OCI-LY3 (cell line): ENCODE results near the gene AUTS2.

ENCODE experiments used
- H2AFZ ChIP-seq: fragments of 200-600, 300-600 bp; shearing (Covaris generic); 2 replicates; pipeline ENCODE4 v1.6.0; 2014; ENCODE audit warnings: antibody characterized with exemption, low read depth, low read length
- H3K27ac ChIP-seq: fragments of 200-600, 300-600 bp; sonication (generic); 2 replicates; pipeline ENCODE4 v1.5.1; 2014; ENCODE audit warnings: mild to moderate bottlenecking, low read length, moderate library complexity, mixed read lengths
- H3K27me3 ChIP-seq: fragments of 200-600, 300-600 bp; sonication (generic); 2 replicates; pipeline ENCODE4 v1.6.1; 2014; ENCODE audit warnings: low read depth, low read length, mixed read lengths
- H3K36me3 ChIP-seq: fragments of 200-600, 300-600 bp; sonication (generic); replicated peaks from 2 replicates; pipeline ENCODE3; 2014; ENCODE audit warnings: low read depth, low read length, mixed read lengths
- H3K4me1 ChIP-seq: fragments of 300-600, 200-600 bp; sonication (generic); 2 replicates; pipeline ENCODE4 v1.6.1; 2014; ENCODE audit warnings: low read length, mixed read lengths
- H3K4me2 ChIP-seq: fragments of 200-600, 300-600 bp; sonication (generic); 2 replicates; pipeline ENCODE4 v1.6.1; 2014; ENCODE audit warnings: low read length, mixed read lengths
- H3K4me3 ChIP-seq: fragments of 300-600, 200-600 bp; sonication (generic); 2 replicates; pipeline ENCODE4 v1.5.1; 2014; ENCODE audit warnings: antibody characterized with exemption, mild to moderate bottlenecking, low read length, moderate library complexity
- H3K79me2 ChIP-seq: fragments of 300-600, 200-600 bp; shearing (Covaris generic); 2 replicates; pipeline ENCODE4 v1.6.1; 2014; ENCODE audit warnings: mild to moderate bottlenecking, low read length, mixed read lengths
- H3K9ac ChIP-seq: fragments of 300-600, 200-600 bp; shearing (Covaris generic); 2 replicates; pipeline ENCODE4 v1.6.0; 2014; ENCODE audit warnings: mild to moderate bottlenecking, low read length, moderate library complexity
- H3K9me3 ChIP-seq: fragments of 200-600, 300-600 bp; shearing (Covaris generic); 2 replicates; pipeline ENCODE4 v1.6.1; 2014; ENCODE audit warnings: low read length, mixed read lengths; ENCODE audit not compliant: insufficient read depth
- H4K20me1 ChIP-seq: fragments of 200-600, 300-600 bp; sonication (generic); 2 replicates; pipeline ENCODE4 v1.6.1; 2016; ENCODE audit warnings: low read length, mixed read lengths; ENCODE audit not compliant: insufficient read depth
- EZH2phosphoT487 ChIP-seq: fragments of 200-600 bp; shearing (Covaris generic); IDR thresholded peaks from 2 replicates; pipeline ENCODE4 v1.6.1; 2018; ENCODE audit warnings: antibody characterized with exemption, mixed run types, low read depth
- TF ChIP-seq, protein P1 (sequence below): fragments of 200-600, 300-600 bp; sonication (generic); IDR thresholded peaks from 2 replicates; pipeline ENCODE4 v1.5.1; 2014; ENCODE audit warnings: antibody characterized with exemption, low read length, low read depth

The AUTS2 gene

GRCh38 chr7:69796416-69796815 is 198.1 kb downstream of the AUTS2 start:
- Histone ChIP-seq H3K4me3 (no peak overlapping the region), H3K9me3 (no peaks in the 10 kb centered on the region), H2AFZ (no peak overlapping the region), H3K36me3 (no peaks in the 10 kb centered on the region), H3K4me1 (no peaks in the 10 kb centered on the region), H4K20me1 (no peaks in the 10 kb centered on the region), H3K4me2 (no peak overlapping the region), H3K9ac (no peak overlapping the region), H3K27me3 (no peaks in the 10 kb centered on the region), H3K79me2 (no peaks in the 10 kb centered on the region), H3K27ac (no peak overlapping the region)
- TF ChIP-seq, protein P1, sequence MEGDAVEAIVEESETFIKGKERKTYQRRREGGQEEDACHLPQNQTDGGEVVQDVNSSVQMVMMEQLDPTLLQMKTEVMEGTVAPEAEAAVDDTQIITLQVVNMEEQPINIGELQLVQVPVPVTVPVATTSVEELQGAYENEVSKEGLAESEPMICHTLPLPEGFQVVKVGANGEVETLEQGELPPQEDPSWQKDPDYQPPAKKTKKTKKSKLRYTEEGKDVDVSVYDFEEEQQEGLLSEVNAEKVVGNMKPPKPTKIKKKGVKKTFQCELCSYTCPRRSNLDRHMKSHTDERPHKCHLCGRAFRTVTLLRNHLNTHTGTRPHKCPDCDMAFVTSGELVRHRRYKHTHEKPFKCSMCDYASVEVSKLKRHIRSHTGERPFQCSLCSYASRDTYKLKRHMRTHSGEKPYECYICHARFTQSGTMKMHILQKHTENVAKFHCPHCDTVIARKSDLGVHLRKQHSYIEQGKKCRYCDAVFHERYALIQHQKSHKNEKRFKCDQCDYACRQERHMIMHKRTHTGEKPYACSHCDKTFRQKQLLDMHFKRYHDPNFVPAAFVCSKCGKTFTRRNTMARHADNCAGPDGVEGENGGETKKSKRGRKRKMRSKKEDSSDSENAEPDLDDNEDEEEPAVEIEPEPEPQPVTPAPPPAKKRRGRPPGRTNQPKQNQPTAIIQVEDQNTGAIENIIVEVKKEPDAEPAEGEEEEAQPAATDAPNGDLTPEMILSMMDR: no peak
- TF ChIP-seq EZH2phosphoT487: no peak

DNA sequence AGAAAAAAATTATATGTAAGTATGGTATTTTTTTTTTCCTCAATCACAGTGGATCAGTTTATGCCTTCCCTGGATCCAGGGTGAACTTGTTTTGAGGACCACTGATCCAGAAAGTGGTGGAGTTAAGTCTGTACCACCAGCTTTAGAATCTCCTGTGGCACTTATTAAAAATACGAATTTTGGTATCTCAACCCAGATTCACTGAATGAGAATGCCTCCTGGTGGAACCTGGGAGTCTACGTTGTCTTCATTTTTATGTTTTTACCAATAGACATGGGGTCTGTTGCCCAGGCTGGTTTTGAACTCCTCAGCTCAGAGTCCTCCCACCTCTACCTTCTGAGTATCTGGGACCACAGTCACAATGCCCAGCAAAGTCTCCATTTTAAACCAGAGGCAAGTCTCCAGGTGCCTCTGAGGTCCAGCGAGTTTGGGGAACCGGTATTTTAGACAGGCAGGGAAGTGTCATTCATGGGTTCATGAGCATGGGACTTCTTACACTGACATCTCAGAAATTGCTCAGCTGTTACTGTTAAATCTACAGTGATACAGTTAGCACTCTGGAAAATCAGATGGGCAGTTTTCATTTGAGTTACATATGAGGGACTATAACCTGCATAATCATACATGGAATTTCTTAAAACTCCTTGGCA is 200.9 kb downstream of the AUTS2 start:
- H3K4me3 ChIP-seq: no peak overlapping the region
- H3K27me3 ChIP-seq: no peaks in the 10 kb centered on the region
- H4K20me1 ChIP-seq: no peaks in the 10 kb centered on the region
- TF ChIP-seq, protein P1: no peak
- TF ChIP-seq EZH2phosphoT487: no peak
- no peaks in the 10 kb centered on the region for H3K9me3 ChIP-seq
- no peaks in the 10 kb centered on the region for H3K36me3 ChIP-seq
- H3K4me2 ChIP-seq: no peak overlapping the region
- no peak overlapping the region for H2AFZ ChIP-seq
- H3K79me2 ChIP-seq: no peaks in the 10 kb centered on the region
- H3K27ac ChIP-seq: no peak overlapping the region
- no peaks in the 10 kb centered on the region for H3K4me1 ChIP-seq
- H3K9ac ChIP-seq: no peak overlapping the region

- Histone ChIP-seq H3K79me2 (no peaks in the 10 kb centered on the region), H3K36me3 (no peaks in the 10 kb centered on the region), H3K4me1 (no peaks in the 10 kb centered on the region), H3K9ac (no peak overlapping the region), H3K4me3 (no peak overlapping the region), H3K4me2 (no peak overlapping the region), H3K27me3 (no peaks in the 10 kb centered on the region), H4K20me1 (no peaks in the 10 kb centered on the region), H2AFZ (no peak overlapping the region), H3K9me3 (no peaks in the 10 kb centered on the region), H3K27ac (no peak overlapping the region)
- TF ChIP-seq, protein P1: no peak
- no peak for TF ChIP-seq EZH2phosphoT487
These were observed 201.7 kb downstream of the AUTS2 start for GRCh38 chr7:69799990-69800389.

- Histone ChIP-seq H3K36me3 (no peaks in the 10 kb centered on the region), H3K4me1 (no peaks in the 10 kb centered on the region), H3K4me3 (no peak overlapping the region), H2AFZ (no peak overlapping the region), H3K9ac (no peak overlapping the region), H3K27ac (no peak overlapping the region), H3K27me3 (no peaks in the 10 kb centered on the region), H4K20me1 (no peaks in the 10 kb centered on the region), H3K4me2 (no peak overlapping the region), H3K9me3 (no peaks in the 10 kb centered on the region), H3K79me2 (no peaks in the 10 kb centered on the region)
- no peak for TF ChIP-seq EZH2phosphoT487
- TF ChIP-seq, protein P1: no peak
These were observed 202.2 kb downstream of the AUTS2 start for GRCh38 chr7:69800495-69800894.
